ENCODE data around the gene RNFT2. TPM values are rescaled to one million over a fixed set of nuclear protein-coding genes. Genes with fewer than 3 reads are reported as not detected.

The RNFT2 gene
- total RNA-seq, 3 donors from 2014 or later (not counting 1 experiment from before 2014, with no cell fraction given): 4.0 to 6.9 (median 5.3) TPM

DNA sequence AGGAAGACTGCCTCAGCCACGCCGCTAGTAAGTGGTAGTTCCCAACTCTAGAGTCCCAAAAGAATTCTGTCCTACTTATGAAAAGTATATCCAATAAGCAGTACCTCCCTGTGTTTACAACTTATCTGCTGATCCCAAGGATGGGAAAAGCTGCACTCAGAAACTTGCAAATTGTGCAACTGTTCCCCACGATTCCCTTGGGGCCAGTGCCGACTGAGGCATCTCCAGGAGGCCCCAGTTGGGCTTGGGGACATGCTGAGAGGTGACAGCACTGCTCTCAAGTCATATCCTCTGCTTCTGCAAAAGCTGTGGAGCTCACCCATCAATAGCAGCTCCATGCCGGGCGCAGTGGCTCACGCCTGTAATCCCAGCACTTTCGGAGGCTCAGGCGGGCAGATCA, 23.9 kb upstream of the RNFT2 start:
- DNase-seq (no peak), ATAC-seq (no peak)
- Mint-ChIP-seq H3K36me3 (peaks cover 8% of the 10 kb centered on the region), H3K4me1 (peaks cover 1 to 6% of the 10 kb centered on the region in 2 donors), H3K27ac (no peak overlapping the region), H3K27me3 (ENCODE audit: low read depth in 2 of 2) (peaks cover 0 to 4% of the 10 kb centered on the region in 2 donors), H3K4me3 (no peak overlapping the region), H3K9me3 (no peaks in the 10 kb centered on the region)
- Histone ChIP-seq H3K4me3 (ENCODE audit: low read length) (no peak overlapping the region), H3K9me3 (ENCODE audit: control insufficient read depth, insufficient read depth, low read length) (no peaks in the 10 kb centered on the region), H3K4me1 (ENCODE audit: control insufficient read depth, insufficient read depth, low read length) (peaks cover 3% of the 10 kb centered on the region), H3K36me3 (ENCODE audit: control insufficient read depth, insufficient read depth, low read length) (peaks cover 31% of the 10 kb centered on the region), H3K27me3 (ENCODE audit: control insufficient read depth, insufficient read depth, low read length) (no peaks in the 10 kb centered on the region), H3K27ac (ENCODE audit: low read length) (no peak overlapping the region)
- WGBS (ENCODE audit: insufficient coverage): 93% methylated on average over 9 of the region's 9 CpGs
- intact Hi-C loops (cut with micrococcal nuclease): no loop called here
- TF ChIP-seq, protein P1, sequence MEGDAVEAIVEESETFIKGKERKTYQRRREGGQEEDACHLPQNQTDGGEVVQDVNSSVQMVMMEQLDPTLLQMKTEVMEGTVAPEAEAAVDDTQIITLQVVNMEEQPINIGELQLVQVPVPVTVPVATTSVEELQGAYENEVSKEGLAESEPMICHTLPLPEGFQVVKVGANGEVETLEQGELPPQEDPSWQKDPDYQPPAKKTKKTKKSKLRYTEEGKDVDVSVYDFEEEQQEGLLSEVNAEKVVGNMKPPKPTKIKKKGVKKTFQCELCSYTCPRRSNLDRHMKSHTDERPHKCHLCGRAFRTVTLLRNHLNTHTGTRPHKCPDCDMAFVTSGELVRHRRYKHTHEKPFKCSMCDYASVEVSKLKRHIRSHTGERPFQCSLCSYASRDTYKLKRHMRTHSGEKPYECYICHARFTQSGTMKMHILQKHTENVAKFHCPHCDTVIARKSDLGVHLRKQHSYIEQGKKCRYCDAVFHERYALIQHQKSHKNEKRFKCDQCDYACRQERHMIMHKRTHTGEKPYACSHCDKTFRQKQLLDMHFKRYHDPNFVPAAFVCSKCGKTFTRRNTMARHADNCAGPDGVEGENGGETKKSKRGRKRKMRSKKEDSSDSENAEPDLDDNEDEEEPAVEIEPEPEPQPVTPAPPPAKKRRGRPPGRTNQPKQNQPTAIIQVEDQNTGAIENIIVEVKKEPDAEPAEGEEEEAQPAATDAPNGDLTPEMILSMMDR (IDR thresholded peaks at IDR 0.05): no peak

DNA sequence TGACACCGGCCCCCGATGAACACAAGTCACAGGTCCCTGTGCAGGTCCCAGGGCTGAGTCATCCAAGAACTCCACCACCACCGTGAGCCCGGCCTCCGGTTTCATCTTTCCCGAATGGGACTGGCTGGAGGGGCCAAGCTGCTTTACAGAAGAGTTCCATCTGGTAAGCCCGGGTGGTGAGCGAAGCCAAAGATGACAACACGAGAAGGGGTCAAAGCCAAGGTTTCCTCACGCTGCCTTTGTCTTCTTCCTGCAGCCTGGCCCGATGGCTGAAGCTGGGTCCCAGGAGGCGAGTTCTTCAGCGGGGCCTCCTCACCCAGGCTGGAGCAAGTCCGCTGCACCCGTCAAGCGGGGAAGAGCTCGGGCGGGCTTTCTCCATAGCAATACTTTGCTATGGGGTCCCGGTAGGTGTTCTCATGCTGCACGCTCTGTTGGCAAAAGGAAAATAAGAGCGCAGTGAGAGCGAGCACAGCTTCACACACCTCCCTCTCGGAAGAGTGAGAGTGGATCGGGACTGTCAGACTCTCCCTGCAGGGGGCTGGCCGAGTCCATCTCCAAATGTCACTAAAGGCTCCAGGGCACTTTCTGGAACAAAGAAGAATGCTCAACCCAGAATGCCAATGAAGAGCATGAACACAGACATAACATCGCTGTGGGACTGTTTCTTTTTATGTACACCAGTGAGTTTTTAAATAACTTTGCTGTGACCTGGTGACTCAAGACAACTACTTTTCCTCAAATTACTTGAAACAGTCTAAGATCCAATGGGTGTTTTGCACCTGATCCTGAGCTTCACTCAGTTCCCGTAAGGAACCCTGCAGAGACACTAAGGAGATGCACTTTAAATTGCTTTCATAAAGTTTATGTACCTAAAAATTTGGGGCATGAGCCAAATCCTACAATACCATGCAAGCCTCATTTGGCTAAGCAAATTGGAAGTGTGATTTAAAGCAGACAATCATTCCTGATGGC, 20.4 kb upstream of the RNFT2 start:
- Mint-ChIP-seq H3K27me3 (ENCODE audit: low read depth in 2 of 2) (no peaks in the 10 kb centered on the region), H3K9me3 (no peaks in the 10 kb centered on the region), H3K4me3 (no peak overlapping the region), H3K27ac (no peak overlapping the region), H3K4me1 (peaks cover 13% of the 10 kb centered on the region in 2 donors), H3K36me3 (peaks cover 22% of the 10 kb centered on the region)
- Histone ChIP-seq H3K4me3 (ENCODE audit: low read length) (no peak overlapping the region), H3K27me3 (ENCODE audit: control insufficient read depth, insufficient read depth, low read length) (no peaks in the 10 kb centered on the region), H3K9me3 (ENCODE audit: control insufficient read depth, insufficient read depth, low read length) (no peaks in the 10 kb centered on the region), H3K4me1 (ENCODE audit: control insufficient read depth, insufficient read depth, low read length) (no peaks in the 10 kb centered on the region), H3K36me3 (ENCODE audit: control insufficient read depth, insufficient read depth, low read length) (peaks cover 65% of the 10 kb centered on the region), H3K27ac (ENCODE audit: low read length) (no peak overlapping the region)
- TF ChIP-seq, protein P1 (IDR thresholded peaks at IDR 0.05): no peak
- no peak for ATAC-seq
- WGBS (ENCODE audit: insufficient coverage): 97% methylated on average over 27 of the region's 27 CpGs
- no peak for DNase-seq
- intact Hi-C loops (cut with micrococcal nuclease): no loop called here

DNA sequence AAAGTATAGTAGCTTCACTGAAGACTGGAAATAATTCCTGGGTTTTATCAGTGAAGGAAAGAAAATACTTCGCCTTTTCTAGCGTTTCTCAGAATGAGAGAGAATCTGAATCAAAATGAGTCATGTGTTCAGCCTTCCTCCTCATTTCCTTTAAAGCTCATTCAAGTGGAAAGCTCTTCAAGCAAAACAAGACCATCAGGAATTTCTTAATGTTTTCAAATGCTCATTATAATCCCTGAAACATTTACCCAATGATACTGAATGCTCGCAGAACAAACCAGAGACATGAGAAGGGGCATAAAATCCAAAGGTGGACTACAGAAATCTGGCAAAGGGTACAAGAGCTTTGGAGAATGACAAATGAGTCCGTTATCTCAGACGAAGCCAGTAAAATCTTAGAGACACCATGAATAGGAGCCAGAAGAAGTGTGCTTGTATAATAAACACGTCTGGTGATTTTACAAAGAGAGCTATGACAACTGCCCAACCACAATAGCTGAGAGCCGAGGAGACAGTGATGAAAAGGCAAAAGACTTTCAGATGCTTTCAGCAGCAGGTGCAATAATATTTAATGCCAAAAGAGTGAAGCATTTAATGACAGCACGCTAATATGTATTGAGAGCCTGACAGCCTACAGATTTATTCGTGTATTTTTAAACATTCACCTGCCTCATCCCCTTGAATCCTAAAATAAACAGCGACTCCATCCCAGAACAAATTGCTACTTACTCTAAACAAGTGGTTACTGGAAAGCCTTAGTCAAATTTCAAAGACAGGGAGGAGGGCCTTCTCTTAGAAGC, 19.3 kb upstream of the RNFT2 start:
- H3K4me3 ChIP-seq (ENCODE audit: low read length): no peak overlapping the region
- H3K27me3 Mint-ChIP-seq (ENCODE audit: low read depth in 2 of 2): no peaks in the 10 kb centered on the region
- H3K9me3 ChIP-seq (ENCODE audit: control insufficient read depth, insufficient read depth, low read length): no peaks in the 10 kb centered on the region
- H3K27ac Mint-ChIP-seq: no peak overlapping the region
- 94% methylated on average over 10 of the region's 10 CpGs for WGBS (ENCODE audit: insufficient coverage)
- H3K4me1 Mint-ChIP-seq: peaks cover 14 to 15% of the 10 kb centered on the region in 2 donors
- intact Hi-C loops (cut with micrococcal nuclease): no loop called here
- H3K36me3 ChIP-seq (ENCODE audit: control insufficient read depth, insufficient read depth, low read length): peaks cover 64% of the 10 kb centered on the region
- H3K4me1 ChIP-seq (ENCODE audit: control insufficient read depth, insufficient read depth, low read length): no peaks in the 10 kb centered on the region
- H3K27ac ChIP-seq (ENCODE audit: low read length): no peak overlapping the region
- H3K36me3 Mint-ChIP-seq: peaks cover 22% of the 10 kb centered on the region
- ATAC-seq (no peak), DNase-seq (no peak)
- H3K27me3 ChIP-seq (ENCODE audit: control insufficient read depth, insufficient read depth, low read length): no peaks in the 10 kb centered on the region
- H3K4me3 Mint-ChIP-seq: no peak overlapping the region
- H3K9me3 Mint-ChIP-seq: no peaks in the 10 kb centered on the region
- TF ChIP-seq, protein P1 (IDR thresholded peaks at IDR 0.05): no peak
